GM21528 (cell line): ENCODE results near the gene LONP2.

Experiments used
- ATAC-seq: cut with Tn5 transposase; IDR thresholded peaks from one replicate; pipeline ENCODE4 v1.9.1; 2021; ENCODE audit warnings: mild to moderate bottlenecking, moderate library complexity; ENCODE audit not compliant: unreplicated experiment, low FRiP score

Gene LONP2

GRCh38 chr16:48244080-48244862 lies at the start of gene LONP2:
Gene LONP2 (plus strand): TSS chr16:48244300. CDS start chr16:48244389, 89 bp downstream.
- ATAC-seq, result peak; percentile 99

GRCh38 chr16:48194828-48195556 lies 49.1 kb upstream of the LONP2 start:
- no peak for ATAC-seq

GRCh38 chr16:48197294-48197693 lies 46.8 kb upstream of the LONP2 start:
- no peak for ATAC-seq

DNA sequence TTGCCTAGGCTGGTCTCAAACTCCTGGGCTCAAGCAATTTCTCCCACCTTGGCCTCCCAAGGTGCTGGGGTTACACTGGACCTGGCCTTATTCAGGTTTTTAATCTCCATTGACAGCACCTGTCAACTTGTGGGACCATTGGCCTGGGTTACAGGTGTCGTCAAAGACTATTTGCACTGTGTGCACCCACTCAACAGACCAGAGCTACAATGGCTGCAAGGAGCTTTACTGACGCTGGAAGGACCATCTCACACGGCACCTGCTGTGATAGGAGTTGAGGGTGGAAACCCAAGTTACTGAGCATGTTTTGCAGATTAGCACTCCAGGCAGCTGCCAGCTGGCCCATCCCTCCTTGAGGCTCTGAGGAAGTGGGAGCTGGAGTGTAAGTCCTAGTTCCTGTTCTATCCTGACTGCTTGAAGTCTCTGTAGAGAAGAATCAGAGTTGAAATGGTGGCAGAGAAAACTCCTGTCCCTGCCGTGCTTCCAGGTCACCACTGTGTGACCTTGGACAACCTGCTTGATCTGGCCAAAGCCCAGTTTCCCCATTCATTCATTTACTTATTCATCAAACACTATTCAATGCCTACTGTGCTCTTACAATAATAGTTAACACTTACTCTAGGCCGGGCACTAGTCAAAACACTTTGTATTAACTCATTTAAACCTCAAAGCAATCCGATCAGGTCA lies 42.4 kb upstream of the LONP2 start:
- ATAC-seq, result no peak

GRCh38 chr16:48203974-48204824 lies 39.9 kb upstream of the LONP2 start:
- ATAC-seq, result no peak

- ATAC-seq, result no peak
Measured at GRCh38 chr16:48204825-48205151, 39.3 kb upstream of the LONP2 start.

DNA sequence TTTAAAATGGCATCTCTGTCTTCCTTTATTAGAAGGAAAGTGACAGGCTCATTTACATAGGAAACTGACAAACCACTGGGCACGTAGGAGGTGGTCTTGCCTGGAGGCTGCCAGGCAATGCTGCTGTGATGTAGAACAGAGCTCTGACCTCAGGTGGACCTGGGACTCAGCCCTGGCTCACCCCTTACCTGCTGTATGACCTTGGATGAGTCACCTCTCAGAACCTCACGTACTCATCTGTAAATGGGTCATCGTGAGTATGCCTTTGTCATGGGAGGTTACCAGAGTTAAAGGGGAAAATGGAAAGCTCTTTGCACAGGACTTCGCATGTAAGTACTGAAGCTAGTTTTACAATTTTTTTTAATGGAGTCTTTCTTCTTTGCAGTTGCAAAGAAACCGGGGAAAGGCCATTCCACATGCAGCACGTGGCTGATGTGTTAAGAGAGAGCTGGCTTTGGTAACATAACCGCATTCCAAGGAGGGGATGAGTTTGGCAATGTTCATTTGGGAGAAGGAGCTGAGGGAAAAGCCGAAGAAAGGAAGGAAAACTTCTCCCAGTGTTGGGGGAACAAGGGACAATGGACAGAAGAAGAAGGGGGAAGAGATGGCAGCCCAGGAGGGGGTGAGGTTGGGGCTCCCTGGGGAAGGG lies 37.4 kb upstream of the LONP2 start:
- no peak for ATAC-seq

- no peak for ATAC-seq
Measured at GRCh38 chr16:48210747-48211146, 33.4 kb upstream of the LONP2 start.

DNA sequence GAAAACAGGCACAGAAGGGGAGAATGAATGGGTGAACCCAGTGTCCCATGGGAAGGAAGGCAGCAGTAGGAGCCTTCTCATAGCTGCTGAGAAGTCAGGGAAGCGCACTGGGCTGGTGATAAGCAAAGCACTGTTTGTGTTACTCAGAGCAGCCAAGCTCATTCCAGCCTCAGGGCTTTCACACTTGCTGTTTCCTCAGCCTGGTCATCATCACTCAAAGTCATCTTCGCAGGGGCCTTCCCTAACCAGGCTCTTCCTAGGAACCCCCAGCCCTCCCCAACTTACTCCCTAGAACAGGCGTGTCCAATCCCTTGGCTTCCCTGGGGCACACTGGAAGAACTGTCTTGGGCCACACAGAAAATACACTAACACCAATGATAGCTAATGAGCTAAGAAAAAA lies 32.1 kb upstream of the LONP2 start:
- no peak for ATAC-seq

DNA sequence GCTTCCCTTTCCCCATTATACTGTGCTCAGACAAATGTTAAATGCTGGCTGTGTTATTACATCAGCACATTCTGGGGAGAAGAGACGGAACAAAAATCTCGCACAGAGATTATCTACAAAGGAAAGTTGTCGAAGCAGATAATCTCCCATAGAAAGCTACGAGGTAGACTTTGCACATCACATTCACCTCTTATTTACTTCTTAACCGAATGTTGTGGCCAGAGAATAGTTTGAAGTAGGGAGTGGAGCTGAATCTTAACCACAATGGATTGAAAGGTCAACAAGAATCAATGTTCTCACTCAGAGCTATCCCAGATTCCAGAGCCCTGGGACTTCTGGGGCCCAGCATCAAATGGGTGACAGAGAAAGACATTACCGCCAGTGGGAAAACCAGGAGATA lies 28.4 kb upstream of the LONP2 start:
- no peak for ATAC-seq

DNA sequence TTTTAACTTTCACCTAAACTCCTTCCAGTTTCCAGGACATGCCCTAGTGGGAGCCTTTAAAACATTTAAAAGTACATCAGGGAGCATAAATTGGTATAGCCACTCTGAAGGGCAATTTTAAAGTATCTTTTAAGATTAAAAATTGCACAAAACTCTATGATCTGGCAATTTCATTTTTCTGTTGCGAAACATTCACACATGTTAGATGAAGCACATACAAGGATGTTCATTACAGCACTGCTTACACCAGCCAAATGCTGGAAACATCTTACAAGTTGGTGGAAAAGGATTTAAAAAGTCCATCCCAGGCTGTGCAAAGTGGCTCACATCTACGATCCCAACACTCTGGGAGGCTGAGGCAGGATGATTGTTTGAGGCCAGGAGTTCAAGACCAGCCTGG lies 26.4 kb upstream of the LONP2 start:
- ATAC-seq, result no peak

DNA sequence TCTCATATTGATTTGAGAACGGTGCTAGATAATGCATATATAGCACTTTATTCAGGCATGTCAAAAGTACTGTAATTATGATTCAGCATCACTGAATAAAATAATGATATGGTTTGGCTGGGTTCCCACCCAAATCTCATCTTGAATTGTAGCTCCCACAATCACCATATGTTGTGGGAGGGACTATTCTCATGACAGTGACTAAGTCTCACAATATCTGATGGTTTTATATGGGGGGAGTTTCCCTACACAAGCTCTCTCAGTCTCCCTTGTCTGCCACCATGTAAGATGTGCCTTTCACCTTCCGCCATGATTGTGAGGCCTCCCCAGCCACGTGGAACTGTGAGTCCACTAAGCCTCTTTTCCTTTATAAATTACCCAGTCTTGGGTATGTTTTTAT lies 25.6 kb upstream of the LONP2 start:
- ATAC-seq, result no peak

GRCh38 chr16:48220891-48221290 lies 23.2 kb upstream of the LONP2 start:
- no peak for ATAC-seq

- ATAC-seq, result no peak
Measured at GRCh38 chr16:48223490-48223889, 20.6 kb upstream of the LONP2 start.

DNA sequence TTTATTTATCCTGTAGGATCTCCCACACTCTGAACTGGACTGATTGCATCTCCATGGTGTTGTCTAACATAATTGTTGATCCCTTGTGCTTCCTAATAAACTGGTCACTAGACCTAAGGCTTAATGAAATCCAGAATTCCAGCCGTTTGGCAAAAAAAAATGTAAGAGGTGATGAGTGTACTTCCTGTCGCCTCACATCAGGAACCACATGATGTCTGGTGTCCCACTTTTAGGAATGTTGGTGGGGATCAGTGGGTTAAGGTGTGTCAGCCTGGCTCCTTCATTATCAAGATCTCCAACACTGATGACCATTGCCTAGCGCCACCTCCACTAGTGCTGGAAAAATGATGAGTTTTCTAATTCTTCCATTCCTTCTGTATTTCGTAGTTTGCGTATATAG lies 18.6 kb upstream of the LONP2 start:
- ATAC-seq, result no peak

GRCh38 chr16:48231727-48232492 lies 12.2 kb upstream of the LONP2 start:
- ATAC-seq, result no peak

- no peak for ATAC-seq
Measured at GRCh38 chr16:48232493-48233040, 11.5 kb upstream of the LONP2 start.

GRCh38 chr16:48234630-48235029 lies 9.5 kb upstream of the LONP2 start:
- no peak for ATAC-seq

- ATAC-seq, result no peak
Measured at GRCh38 chr16:48235058-48235555, 9.0 kb upstream of the LONP2 start.
